Measurements from ENCODE around the gene HIRA.
"Not testable (repeated sequence)": the region's sequence is repeated elsewhere in the genome, so short reads cannot be mapped to it uniquely, and the experiment has no call there.

HIRA gene

GRCh38 chr22:19382240-19382639, 49.3 kb downstream of the HIRA start:
- no peak for DNase-seq

GRCh38 chr22:19378344-19378674, 53.2 kb downstream of the HIRA start:
- no peak for DNase-seq

GRCh38 chr22:19377565-19378343, 53.8 kb downstream of the HIRA start:
- DNase-seq: no peak

GRCh38 chr22:19376971-19377370, 54.6 kb downstream of the HIRA start:
- no peak for DNase-seq

GRCh38 chr22:19376247-19376646, 55.3 kb downstream of the HIRA start:
- no peak for DNase-seq

GRCh38 chr22:19375435-19375834, 56.1 kb downstream of the HIRA start:
- DNase-seq: no peak

- DNase-seq: no peak
Observed at GRCh38 chr22:19374410-19374809, 57.1 kb downstream of the HIRA start.

GRCh38 chr22:19373450-19373849, 58.1 kb downstream of the HIRA start:
- no peak for DNase-seq

- DNase-seq: no peak
Observed at GRCh38 chr22:19371893-19372292, 59.6 kb downstream of the HIRA start.

GRCh38 chr22:19368876-19369275, 62.7 kb downstream of the HIRA start:
- no peak for DNase-seq

- no peak for DNase-seq
Observed at GRCh38 chr22:19367763-19368367, 63.7 kb downstream of the HIRA start.

- DNase-seq: not testable (repeated sequence)
Observed at GRCh38 chr22:19363541-19363940, 68.0 kb downstream of the HIRA start.

GRCh38 chr22:19361501-19362103, 69.9 kb downstream of the HIRA start:
- DNase-seq: no peak

- DNase-seq: no peak
Observed at GRCh38 chr22:19360862-19361261, 70.7 kb downstream of the HIRA start.

- DNase-seq: no peak
Observed at GRCh38 chr22:19360300-19360792, 71.2 kb downstream of the HIRA start.

- no peak for DNase-seq
Observed at GRCh38 chr22:19359554-19360299, 71.8 kb downstream of the HIRA start.

- no peak for DNase-seq
Observed at GRCh38 chr22:19358703-19359553, 72.6 kb downstream of the HIRA start.

GRCh38 chr22:19358195-19358594, 73.3 kb downstream of the HIRA start:
- no peak for DNase-seq

- DNase-seq: no peak
Observed at GRCh38 chr22:19357270-19358105, 74.0 kb downstream of the HIRA start.

- no peak for DNase-seq
Observed at GRCh38 chr22:19356708-19357269, 74.7 kb downstream of the HIRA start.
